HCT116 (cell line): Measurements from ENCODE around the gene GSG1L.

Experiments
- POLR2A ChIP-seq: IDR thresholded peaks from 2 replicates; pipeline ENCODE4 v1.7.0; 2011; ENCODE audit warnings: borderline replicate concordance; ENCODE audit not compliant: insufficient read depth, insufficient read length; ENCODE audit errors: extremely low read depth
- SRF ChIP-seq: IDR thresholded peaks from 2 replicates; pipeline ENCODE4 v1.6.1; 2012; ENCODE audit warnings: low read depth
- TCF7L2 ChIP-seq: IDR thresholded peaks from 2 replicates; pipeline ENCODE4 v1.7.0; 2011; ENCODE audit warnings: borderline replicate concordance, inconsistent platforms; ENCODE audit not compliant: insufficient read depth, insufficient read length; ENCODE audit errors: extremely low read depth
- YY1 ChIP-seq: IDR thresholded peaks from 2 replicates; pipeline ENCODE4 v1.6.1; 2011; ENCODE audit warnings: low read length, low read depth, moderate library complexity, mild to moderate bottlenecking; ENCODE audit not compliant: insufficient replicate concordance; ENCODE audit errors: extremely low read depth
- TF ChIP-seq, protein P1 (sequence below), 3 experiments: fragments of 200-600 bp in 1 of 3; sonication (generic) in 1 of 3; IDR thresholded peaks in 2 of 3; conservative IDR thresholded peaks in 1 of 3; 2 replicates each; pipeline ENCODE4 v1.5.1; 2012 to 2017; ENCODE audit warnings: low read depth in 2 of 3, low read length in 2 of 3, antibody characterized with exemption in 1 of 3, borderline replicate concordance in 1 of 3, control low read depth in 1 of 3, mild to moderate bottlenecking in 1 of 3, mixed read lengths in 1 of 3, mixed run types in 1 of 3, moderate library complexity in 1 of 3; ENCODE audit not compliant: insufficient read depth in 1 of 3

GRCh38 chr16:27980076-27980775 is 83.3 kb downstream of the GSG1L start:
- TF ChIP-seq, protein P1, sequence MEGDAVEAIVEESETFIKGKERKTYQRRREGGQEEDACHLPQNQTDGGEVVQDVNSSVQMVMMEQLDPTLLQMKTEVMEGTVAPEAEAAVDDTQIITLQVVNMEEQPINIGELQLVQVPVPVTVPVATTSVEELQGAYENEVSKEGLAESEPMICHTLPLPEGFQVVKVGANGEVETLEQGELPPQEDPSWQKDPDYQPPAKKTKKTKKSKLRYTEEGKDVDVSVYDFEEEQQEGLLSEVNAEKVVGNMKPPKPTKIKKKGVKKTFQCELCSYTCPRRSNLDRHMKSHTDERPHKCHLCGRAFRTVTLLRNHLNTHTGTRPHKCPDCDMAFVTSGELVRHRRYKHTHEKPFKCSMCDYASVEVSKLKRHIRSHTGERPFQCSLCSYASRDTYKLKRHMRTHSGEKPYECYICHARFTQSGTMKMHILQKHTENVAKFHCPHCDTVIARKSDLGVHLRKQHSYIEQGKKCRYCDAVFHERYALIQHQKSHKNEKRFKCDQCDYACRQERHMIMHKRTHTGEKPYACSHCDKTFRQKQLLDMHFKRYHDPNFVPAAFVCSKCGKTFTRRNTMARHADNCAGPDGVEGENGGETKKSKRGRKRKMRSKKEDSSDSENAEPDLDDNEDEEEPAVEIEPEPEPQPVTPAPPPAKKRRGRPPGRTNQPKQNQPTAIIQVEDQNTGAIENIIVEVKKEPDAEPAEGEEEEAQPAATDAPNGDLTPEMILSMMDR (IDR thresholded peaks at IDR 0.05 in 2 of 3, conservative IDR thresholded peaks at IDR 0.05 in 1 of 3; ENCODE audit: borderline replicate concordance in 1 of 3, insufficient read depth in 1 of 3, low read depth in 2 of 3, low read length in 2 of 3): no peak
- no peak for TF ChIP-seq TCF7L2
- TF ChIP-seq YY1: no peak
- no peak for TF ChIP-seq SRF
- TF ChIP-seq POLR2A: no peak
